BE2C (cell line): ENCODE results near the gene ZBTB7B.

Experiments used
- DNase-seq: peaks from one replicate; pipeline ENCODE4 v3.0.0-alpha.2; 2020
- H3K27me3 ChIP-seq: fragments of 250-450 bp; sonication (Bioruptor Pico); 2 replicates; pipeline ENCODE4 v1.5.1; 2020; ENCODE audit warnings: mild to moderate bottlenecking
- H3K36me3 ChIP-seq: fragments of 250-450 bp; sonication (Bioruptor Pico); 2 replicates; pipeline ENCODE4 v1.5.1; 2020; ENCODE audit warnings: mild to moderate bottlenecking
- H3K4me1 ChIP-seq: fragments of 250-450 bp; sonication (Bioruptor Pico); 2 replicates; pipeline ENCODE4 v1.5.1; 2020
- H3K4me3 ChIP-seq: 2 replicates; pipeline ENCODE4 v1.5.1; 2011; ENCODE audit warnings: low read depth, low read length
- H3K9me3 ChIP-seq: fragments of 250-450 bp; sonication (Bioruptor Pico); 2 replicates; pipeline ENCODE4 v1.5.1; 2020
- TF ChIP-seq, protein P1 (sequence below): IDR thresholded peaks from 2 replicates; pipeline ENCODE4 v1.5.1; 2012; ENCODE audit warnings: mild to moderate bottlenecking, low read depth, low read length

The ZBTB7B gene

DNA sequence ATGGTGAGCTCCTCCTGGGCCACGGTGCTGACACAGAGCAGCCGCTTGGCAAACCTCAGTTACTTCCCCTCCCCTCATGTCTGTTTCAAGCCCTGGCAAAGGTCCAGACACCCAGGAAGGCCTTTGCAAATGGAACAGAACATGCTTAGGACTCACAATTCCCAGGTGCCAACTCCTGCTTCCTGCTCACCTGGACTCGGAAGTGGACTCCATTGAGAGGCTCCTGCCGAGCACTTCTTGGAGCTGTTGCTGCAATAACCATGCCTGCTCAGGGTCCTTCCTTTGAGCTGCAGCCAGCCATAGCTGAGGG is 20.3 kb downstream of the ZBTB7B start:
- TF ChIP-seq, protein P1, sequence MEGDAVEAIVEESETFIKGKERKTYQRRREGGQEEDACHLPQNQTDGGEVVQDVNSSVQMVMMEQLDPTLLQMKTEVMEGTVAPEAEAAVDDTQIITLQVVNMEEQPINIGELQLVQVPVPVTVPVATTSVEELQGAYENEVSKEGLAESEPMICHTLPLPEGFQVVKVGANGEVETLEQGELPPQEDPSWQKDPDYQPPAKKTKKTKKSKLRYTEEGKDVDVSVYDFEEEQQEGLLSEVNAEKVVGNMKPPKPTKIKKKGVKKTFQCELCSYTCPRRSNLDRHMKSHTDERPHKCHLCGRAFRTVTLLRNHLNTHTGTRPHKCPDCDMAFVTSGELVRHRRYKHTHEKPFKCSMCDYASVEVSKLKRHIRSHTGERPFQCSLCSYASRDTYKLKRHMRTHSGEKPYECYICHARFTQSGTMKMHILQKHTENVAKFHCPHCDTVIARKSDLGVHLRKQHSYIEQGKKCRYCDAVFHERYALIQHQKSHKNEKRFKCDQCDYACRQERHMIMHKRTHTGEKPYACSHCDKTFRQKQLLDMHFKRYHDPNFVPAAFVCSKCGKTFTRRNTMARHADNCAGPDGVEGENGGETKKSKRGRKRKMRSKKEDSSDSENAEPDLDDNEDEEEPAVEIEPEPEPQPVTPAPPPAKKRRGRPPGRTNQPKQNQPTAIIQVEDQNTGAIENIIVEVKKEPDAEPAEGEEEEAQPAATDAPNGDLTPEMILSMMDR = no peak

DNA sequence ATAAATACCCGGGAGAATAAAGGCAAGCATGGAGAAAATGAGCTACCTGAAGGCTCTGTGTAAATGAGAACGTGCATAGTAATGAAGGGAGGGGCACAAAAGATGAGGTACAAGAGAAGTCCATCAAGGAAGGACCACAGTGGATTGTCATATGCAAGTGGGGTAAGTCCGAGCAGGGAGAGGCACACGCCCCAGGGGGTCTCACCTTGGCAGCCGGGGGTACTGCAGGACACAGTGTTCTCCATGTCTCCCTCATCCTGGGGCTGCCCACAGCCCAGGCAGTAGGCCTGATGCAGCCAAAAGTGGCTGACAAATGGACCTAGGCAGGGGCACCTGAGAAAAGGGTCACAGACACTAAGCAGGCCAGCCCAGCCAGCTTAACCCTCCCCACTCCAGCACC is 21.0 kb downstream of the ZBTB7B start:
- TF ChIP-seq, protein P1 = no peak
- H3K4me1 ChIP-seq = no peaks in the 10 kb centered on the region

More for the DNA sequence above, 20.3 kb downstream of the ZBTB7B start:
- DNase-seq = no peak
- Histone ChIP-seq H3K36me3 (no peaks in the 10 kb centered on the region), H3K27me3 (no peaks in the 10 kb centered on the region), H3K9me3 (no peaks in the 10 kb centered on the region), H3K4me3 (no peak overlapping the region), H3K4me1 (peaks cover 2% of the 10 kb centered on the region; the same call in 1 of the 2 replicates)

DNA sequence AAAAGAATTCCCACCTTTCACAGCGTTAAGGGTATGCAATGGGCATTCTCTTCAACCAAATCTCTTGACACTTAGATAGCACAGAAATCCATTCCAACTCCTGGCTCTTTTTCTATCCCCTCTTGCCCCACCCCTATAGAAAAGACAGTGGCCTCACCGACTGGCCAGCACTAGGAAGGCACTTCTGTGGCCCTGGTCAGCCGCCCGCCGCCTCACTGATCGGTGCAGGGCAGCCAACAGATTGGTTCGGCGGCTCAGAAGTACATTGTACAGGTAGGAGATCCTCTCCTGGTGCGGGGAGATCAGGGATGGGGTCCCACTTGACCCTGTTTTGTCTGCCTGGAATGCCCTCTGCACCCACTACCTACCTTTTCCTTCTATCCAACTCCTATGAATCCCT is 21.7 kb downstream of the ZBTB7B start:
- no peaks in the 10 kb centered on the region for H3K27me3 ChIP-seq
- TF ChIP-seq, protein P1 = no peak
- H3K9me3 ChIP-seq = no peaks in the 10 kb centered on the region
- H3K4me3 ChIP-seq = no peak overlapping the region
- H3K4me1 ChIP-seq = no peaks in the 10 kb centered on the region
- no peaks in the 10 kb centered on the region for H3K36me3 ChIP-seq
- DNase-seq = no peak

More for the DNA sequence above, 21.0 kb downstream of the ZBTB7B start:
- Histone ChIP-seq H3K27me3 (no peaks in the 10 kb centered on the region), H3K36me3 (no peaks in the 10 kb centered on the region), H3K4me3 (no peak overlapping the region), H3K9me3 (no peaks in the 10 kb centered on the region)
- DNase-seq = no peak

DNA sequence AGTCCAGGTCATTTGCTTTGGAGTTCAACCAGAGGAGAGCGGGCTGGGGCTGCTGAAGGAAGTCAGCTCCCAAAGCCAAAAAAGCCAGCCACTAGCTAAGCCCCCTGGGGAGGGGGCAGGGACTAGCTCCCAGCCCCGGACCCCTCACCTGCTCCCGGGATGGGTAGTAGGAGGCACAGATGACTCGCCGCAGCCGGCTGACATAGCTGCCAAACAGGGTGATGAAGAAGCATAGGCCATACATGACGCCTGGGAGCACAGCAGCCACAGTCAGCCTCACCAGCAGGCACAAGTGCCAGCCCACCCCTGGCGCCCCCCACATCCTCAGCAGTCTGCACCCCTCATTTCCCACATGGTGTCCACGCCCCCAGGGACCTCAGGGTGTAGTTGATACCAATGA is 23.6 kb downstream of the ZBTB7B start:
- no peaks in the 10 kb centered on the region for H3K4me1 ChIP-seq
- TF ChIP-seq, protein P1 = no peak
- no peak overlapping the region for H3K4me3 ChIP-seq
- no peaks in the 10 kb centered on the region for H3K9me3 ChIP-seq
- no peak for DNase-seq
- H3K36me3 ChIP-seq = no peaks in the 10 kb centered on the region
- no peaks in the 10 kb centered on the region for H3K27me3 ChIP-seq

DNA sequence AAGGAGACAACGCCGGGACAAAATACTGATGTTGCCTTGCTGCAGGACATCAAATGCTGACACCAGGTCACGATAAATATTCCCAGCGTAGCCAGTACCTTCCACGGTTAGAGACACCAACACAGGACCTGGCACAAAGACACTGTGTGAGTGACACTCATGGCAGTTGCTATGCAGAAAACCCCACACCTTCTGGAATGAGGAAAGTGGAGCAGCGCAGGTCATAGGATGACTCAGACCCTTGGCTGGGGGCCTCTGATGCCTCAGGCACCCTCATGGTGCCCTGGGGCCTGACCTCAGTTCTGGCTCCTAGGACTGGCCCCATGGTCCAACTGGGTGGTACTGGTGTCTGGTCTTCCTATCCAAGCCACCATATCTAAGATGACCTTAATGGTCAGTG is 24.0 kb downstream of the ZBTB7B start:
- H3K4me1 ChIP-seq = no peaks in the 10 kb centered on the region
- H3K27me3 ChIP-seq = no peaks in the 10 kb centered on the region
- H3K36me3 ChIP-seq = no peaks in the 10 kb centered on the region
- no peak overlapping the region for H3K4me3 ChIP-seq
- H3K9me3 ChIP-seq = no peaks in the 10 kb centered on the region
- no peak for DNase-seq
- TF ChIP-seq, protein P1 = no peak

DNA sequence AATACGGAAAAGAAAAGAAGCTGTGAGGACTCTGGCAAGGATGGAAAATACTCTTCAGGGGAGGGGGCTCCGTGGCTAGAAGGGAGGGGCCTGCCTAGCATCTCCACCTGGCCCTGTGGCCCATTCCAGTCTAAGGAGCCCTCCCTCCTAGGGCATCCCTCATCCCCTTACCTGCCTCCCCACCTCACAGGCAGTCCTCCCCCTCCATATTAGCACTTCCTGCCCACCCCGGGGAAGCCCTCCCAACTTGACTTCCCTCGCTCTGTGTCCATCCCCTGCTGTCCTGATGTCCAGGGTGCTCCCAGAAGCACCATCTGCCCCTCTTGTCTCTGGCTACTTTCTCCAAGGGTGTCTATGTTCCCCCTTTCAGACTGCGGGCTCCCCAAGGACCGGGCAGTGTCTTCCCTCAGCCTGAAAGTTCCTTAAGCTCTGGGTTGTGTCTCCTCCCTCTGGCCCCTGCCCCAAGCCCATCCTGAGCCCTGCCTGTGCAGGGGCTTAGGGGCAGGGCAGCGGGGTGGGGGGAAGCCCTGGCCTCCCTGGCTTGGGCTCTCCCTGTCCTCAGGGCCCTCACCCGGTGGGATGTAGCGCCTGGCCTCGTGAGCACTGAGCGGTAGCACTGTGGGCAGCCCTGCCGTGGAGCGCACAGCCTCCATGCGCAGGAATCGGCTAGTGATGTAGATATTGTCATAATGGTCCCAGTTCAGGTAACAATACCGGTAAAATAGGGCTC is 27.1 kb downstream of the ZBTB7B start:
- TF ChIP-seq, protein P1 = no peak
- no peaks in the 10 kb centered on the region for H3K4me1 ChIP-seq
- H3K4me3 ChIP-seq = no peak overlapping the region
- no peak for DNase-seq
- H3K9me3 ChIP-seq = no peaks in the 10 kb centered on the region
- no peaks in the 10 kb centered on the region for H3K36me3 ChIP-seq
- no peaks in the 10 kb centered on the region for H3K27me3 ChIP-seq
